ENCODE measurements around the gene MAMSTR.

The MAMSTR gene

GRCh38 chr19:48670699-48671445 lies 48.7 kb downstream of the MAMSTR start:
- H3K4me3 ChIP-seq (ENCODE audit: low read depth, low read length): no peak overlapping the region
- TF ChIP-seq CTCF (IDR thresholded peaks at IDR 0.05; ENCODE audit: low read depth, low read length, missing control alignments): no peak
- in situ Hi-C loops (cut with HindIII; ENCODE audit: low sequenced_read_pairs): loop anchor here (10.0 kb wide), 1 partner anchor 124 kb away; no protein-coding TSS in a partner anchor
- DNase-seq (ENCODE audit: low read depth): no peak

- TF ChIP-seq CTCF (IDR thresholded peaks at IDR 0.05; ENCODE audit: low read depth, low read length, missing control alignments): no peak
- in situ Hi-C loops (cut with HindIII; ENCODE audit: low sequenced_read_pairs): loop anchor here (10.0 kb wide), 1 partner anchor 125 kb away; no protein-coding TSS in a partner anchor
- DNase-seq (ENCODE audit: low read depth): no peak
- H3K4me3 ChIP-seq (ENCODE audit: low read depth, low read length): no peak overlapping the region
These were observed 49.4 kb downstream of the MAMSTR start for GRCh38 chr19:48669903-48670668.

GRCh38 chr19:48668761-48669160 lies 50.8 kb downstream of the MAMSTR start:
- DNase-seq (ENCODE audit: low read depth): no peak
- no peak overlapping the region for H3K4me3 ChIP-seq (ENCODE audit: low read depth, low read length)
- no peak for TF ChIP-seq CTCF (IDR thresholded peaks at IDR 0.05; ENCODE audit: low read depth, low read length, missing control alignments)
- in situ Hi-C loops (cut with HindIII; ENCODE audit: low sequenced_read_pairs): no loop called here

- no peak for TF ChIP-seq CTCF (IDR thresholded peaks at IDR 0.05; ENCODE audit: low read depth, low read length, missing control alignments)
- no peak overlapping the region for H3K4me3 ChIP-seq (ENCODE audit: low read depth, low read length)
- no peak for DNase-seq (ENCODE audit: low read depth)
- in situ Hi-C loops (cut with HindIII; ENCODE audit: low sequenced_read_pairs): no loop called here
These were observed 51.2 kb downstream of the MAMSTR start for GRCh38 chr19:48668332-48668731.

- H3K4me3 ChIP-seq (ENCODE audit: low read depth, low read length): no peak overlapping the region
- DNase-seq (ENCODE audit: low read depth): no peak
- in situ Hi-C loops (cut with HindIII; ENCODE audit: low sequenced_read_pairs): no loop called here
- no peak for TF ChIP-seq CTCF (IDR thresholded peaks at IDR 0.05; ENCODE audit: low read depth, low read length, missing control alignments)
These were observed 53.7 kb downstream of the MAMSTR start for GRCh38 chr19:48665786-48666185.

- TF ChIP-seq CTCF (IDR thresholded peaks at IDR 0.05; ENCODE audit: low read depth, low read length, missing control alignments): no peak
These were observed 55.0 kb downstream of the MAMSTR start for GRCh38 chr19:48664476-48664875.

More at GRCh38 chr19:48664476-48664875, 55.0 kb downstream of the MAMSTR start:
- DNase-seq (ENCODE audit: low read depth): no peak
- H3K4me3 ChIP-seq (ENCODE audit: low read depth, low read length): no peak overlapping the region
- in situ Hi-C loops (cut with HindIII; ENCODE audit: low sequenced_read_pairs): no loop called here

Measured in astrocyte of the cerebellum (primary cell).